IgD-negative memory B cell (primary cell): ENCODE results near the gene LUC7L. TPM values are rescaled to one million over a fixed set of nuclear protein-coding genes. Genes with fewer than 3 reads are reported as not detected.
"Not testable (repeated sequence)": the region's sequence is repeated elsewhere in the genome, so short reads cannot be mapped to it uniquely, and the experiment has no call there.

Source experiments
- H3K27ac Mint-ChIP-seq, 3 donors: one replicate each; pipeline ENCODE4 v1.8.0; 2020 to 2022; ENCODE audit warnings: mild to moderate bottlenecking in 3 of 3, mixed read lengths in 3 of 3, moderate library complexity in 1 of 3
- H3K27me3 Mint-ChIP-seq: one replicate; pipeline ENCODE4 v1.8.0; 2021; ENCODE audit warnings: mixed read lengths
- H3K36me3 Mint-ChIP-seq: one replicate; pipeline ENCODE4 v1.8.0; 2020; ENCODE audit warnings: mild to moderate bottlenecking, mixed read lengths
- H3K4me1 Mint-ChIP-seq, 3 donors: one replicate each; pipeline ENCODE4 v1.8.0; 2020 to 2022; ENCODE audit warnings: mixed read lengths in 3 of 3, mild to moderate bottlenecking in 1 of 3
- H3K4me3 Mint-ChIP-seq, 4 donors: one replicate each; pipeline ENCODE4 v1.8.0; 2020 to 2022; ENCODE audit warnings: mild to moderate bottlenecking in 4 of 4, mixed read lengths in 4 of 4, moderate library complexity in 3 of 4
- H3K9me3 Mint-ChIP-seq, 3 donors: one replicate each; pipeline ENCODE4 v1.8.0; 2020 to 2021; ENCODE audit warnings: mixed read lengths in 3 of 3, mild to moderate bottlenecking in 1 of 3
- polyA plus RNA-seq: library from polyadenylated mRNA; unstranded; fragments of 300-500 nt; fragmentation: Illumina TruSeq; gene quantifications from one replicate; pipeline ENCODE4 v1.2.3, GENCODE V29; 2021

The LUC7L gene
- polyA plus RNA-seq: 17.6 TPM

DNA sequence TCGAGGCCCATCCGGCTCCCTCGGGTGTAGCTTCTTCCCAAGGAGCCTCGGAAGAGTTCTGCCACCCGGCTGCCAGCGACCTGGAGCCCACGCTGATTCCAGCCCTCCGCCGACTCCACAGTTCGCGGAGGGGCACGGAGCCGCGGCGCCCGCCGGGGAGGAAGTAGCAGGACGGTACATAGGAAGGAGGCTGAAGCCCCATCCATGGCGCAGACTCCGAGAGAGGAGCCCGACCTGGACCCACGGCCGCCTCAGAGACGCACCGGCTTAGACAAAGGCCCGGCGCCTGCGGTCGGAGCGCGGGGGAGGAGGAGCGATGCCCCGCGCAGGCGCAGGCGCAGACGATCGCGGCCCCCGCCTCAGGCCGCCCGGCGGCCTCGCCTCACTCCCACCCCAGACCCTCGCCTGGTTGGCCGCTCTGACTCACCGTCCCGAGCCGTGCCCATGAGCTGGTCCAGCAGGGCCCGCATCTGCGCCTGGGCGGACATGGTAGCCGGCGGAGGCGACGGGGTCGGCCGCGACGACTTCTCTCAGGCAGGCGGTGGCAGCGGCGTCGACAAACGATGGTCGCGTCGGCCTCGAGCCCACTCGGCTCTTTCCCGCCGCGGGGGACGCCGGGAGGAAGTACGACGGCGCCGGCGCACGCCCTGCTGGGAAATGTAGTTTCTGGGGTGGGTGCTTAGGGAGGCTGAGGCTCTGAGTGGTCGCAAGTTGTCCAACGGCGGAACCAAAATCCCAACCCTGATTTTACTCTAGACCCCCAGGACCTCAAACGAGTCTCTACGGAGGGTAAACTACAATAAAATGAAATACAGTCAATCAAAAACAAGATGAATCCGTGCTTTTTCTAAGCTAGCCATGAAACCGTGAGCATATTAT is at the start of gene LUC7L:
Gene LUC7L, minus strand, starts transcription at position 598 of the 879 bp plus-strand sequence. Its CDS starts 110 bp downstream, at position 488.
- peak within 1 kb of the TSS; percentile 88 to 93 (median 93) for H3K4me3 Mint-ChIP-seq
- no peaks in the 10 kb centered on the region for H3K36me3 Mint-ChIP-seq
- peak within 1 kb of the TSS; percentile 91 to 97 (median 93) for H3K27ac Mint-ChIP-seq
- peaks cover 18 to 29% (median 20%) of the 10 kb centered on the region in 3 donors for H3K4me1 Mint-ChIP-seq
- H3K9me3 Mint-ChIP-seq: no peaks in the 10 kb centered on the region
- no peaks in the 10 kb centered on the region for H3K27me3 Mint-ChIP-seq

DNA sequence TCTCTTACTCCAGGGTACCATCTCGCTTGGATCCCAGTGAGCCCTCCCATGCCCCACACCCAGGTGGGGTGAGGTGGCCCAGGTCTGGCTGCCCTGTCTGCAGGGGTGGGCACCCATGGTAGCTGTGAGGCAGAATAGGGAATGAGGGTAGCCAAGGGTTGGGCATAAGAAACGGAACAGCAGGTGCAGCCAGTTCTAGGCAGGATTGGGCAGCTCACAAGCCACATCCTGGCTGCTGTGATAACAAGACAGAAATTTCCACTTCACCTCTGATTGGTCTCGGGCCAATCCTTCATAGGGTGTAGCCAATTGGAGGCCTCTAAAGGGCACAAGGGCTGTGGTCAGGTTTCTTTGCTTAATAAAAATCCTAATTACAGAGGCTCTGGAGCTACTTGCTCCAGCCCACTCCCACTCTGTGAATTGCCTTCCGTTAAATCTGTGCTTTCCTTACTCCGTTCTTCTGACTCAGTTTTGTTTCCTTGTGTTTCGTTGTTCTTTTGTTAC is 49.7 kb upstream of the LUC7L start:
- peaks cover 34% of the 10 kb centered on the region for H3K27me3 Mint-ChIP-seq
- no peak overlapping the region for H3K4me3 Mint-ChIP-seq
- H3K4me1 Mint-ChIP-seq: peaks cover 0 to 3% (median 0%) of the 10 kb centered on the region in 3 donors
- no peaks in the 10 kb centered on the region for H3K9me3 Mint-ChIP-seq
- no peaks in the 10 kb centered on the region for H3K36me3 Mint-ChIP-seq
- H3K27ac Mint-ChIP-seq: no peak overlapping the region

DNA sequence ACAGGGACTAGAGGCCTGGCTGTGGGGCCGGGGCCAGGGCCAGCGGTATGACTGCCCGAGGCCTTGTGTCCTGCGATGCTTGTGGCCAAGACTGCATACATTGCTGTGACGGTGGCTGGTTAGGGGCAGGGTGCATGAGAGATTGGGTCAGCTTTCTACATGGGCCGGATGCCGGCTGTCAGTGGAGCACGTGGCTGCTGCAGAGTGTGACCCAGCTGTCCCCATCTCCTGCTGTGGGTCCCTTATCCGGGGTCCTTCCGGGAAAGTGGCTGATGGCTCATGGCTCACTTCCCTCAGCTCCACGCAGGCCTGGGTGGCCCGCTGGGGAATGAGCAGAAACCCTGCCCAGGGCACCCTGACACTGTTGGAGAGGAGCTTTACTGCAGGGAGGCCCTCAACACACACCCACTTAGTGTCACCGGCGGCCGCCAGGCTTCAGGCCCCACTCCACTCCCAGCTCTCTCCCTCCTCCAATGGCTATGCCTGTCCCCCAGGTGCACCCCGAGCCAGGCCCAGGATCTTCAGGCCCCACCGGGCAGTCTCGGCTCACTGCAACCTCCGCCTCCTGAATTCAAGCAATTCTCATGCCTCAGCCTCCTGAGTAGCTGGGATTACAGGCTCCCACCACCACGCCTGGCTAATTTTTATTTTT is 47.3 kb upstream of the LUC7L start:
- H3K36me3 Mint-ChIP-seq: no peaks in the 10 kb centered on the region
- peak overlapping the region in 3 of 4 donors; percentile 58 to 82 (median 76) for H3K4me3 Mint-ChIP-seq
- peaks cover 0 to 3% (median 0%) of the 10 kb centered on the region in 3 donors for H3K4me1 Mint-ChIP-seq
- peak overlapping the region in 1 of 3 donors; percentile 74 for H3K27ac Mint-ChIP-seq
- peaks cover 32% of the 10 kb centered on the region for H3K27me3 Mint-ChIP-seq
- no peaks in the 10 kb centered on the region for H3K9me3 Mint-ChIP-seq

- Mint-ChIP-seq H3K4me1 (peaks cover 0 to 3% (median 0%) of the 10 kb centered on the region in 3 donors), H3K4me3 (peak within 1 kb of the TSS in 3 of 4 donors; percentile 59 to 82 (median 78)), H3K9me3 (no peaks in the 10 kb centered on the region), H3K36me3 (no peaks in the 10 kb centered on the region), H3K27me3 (peaks cover 30% of the 10 kb centered on the region), H3K27ac (peak within 1 kb of the TSS in 1 of 3 donors; percentile 74)
Observed at GRCh38 chr16:275786-276232, 46.6 kb upstream of the LUC7L start, which contains the start of gene RGS11. TSS of gene RGS11 (minus strand) at chr16:275944. CDS start at chr16:275911, 33 bp downstream.

DNA sequence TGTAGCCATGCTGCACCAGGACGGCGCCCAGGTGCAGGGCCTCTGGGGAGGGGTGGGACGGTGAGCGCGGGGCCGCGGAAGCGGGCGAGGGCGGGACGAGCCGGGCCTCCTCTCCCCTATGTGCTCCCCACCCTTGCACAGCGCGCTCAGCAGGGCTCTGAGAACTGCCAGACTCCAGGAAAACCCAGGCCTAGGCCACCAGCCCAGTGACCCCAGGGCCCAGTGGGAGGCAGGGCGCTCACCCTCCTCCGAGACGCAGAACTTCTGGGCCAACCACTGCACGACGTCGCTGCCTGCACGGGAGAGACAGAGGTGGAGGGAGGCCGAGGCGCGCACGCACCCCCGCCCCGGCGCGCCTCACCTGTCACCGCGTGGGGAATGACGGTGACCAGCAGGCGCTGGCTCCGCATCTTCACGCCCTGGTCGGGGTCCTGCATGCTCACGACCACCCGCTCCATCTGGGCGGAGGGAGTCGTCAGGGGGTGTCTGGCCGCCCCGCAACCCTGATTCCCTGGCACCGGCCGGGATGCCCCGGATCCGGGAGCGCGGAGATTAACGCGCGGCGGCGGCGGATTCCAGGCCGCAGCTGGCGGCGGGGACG is 45.9 kb upstream of the LUC7L start:
- H3K4me3 Mint-ChIP-seq: peak overlapping the region in 3 of 4 donors; percentile 59 to 78 (median 72)
- H3K4me1 Mint-ChIP-seq: peaks cover 0 to 3% (median 0%) of the 10 kb centered on the region in 3 donors
- no peak overlapping the region for H3K27ac Mint-ChIP-seq
- H3K9me3 Mint-ChIP-seq: no peaks in the 10 kb centered on the region
- H3K27me3 Mint-ChIP-seq: peaks cover 30% of the 10 kb centered on the region
- H3K36me3 Mint-ChIP-seq: no peaks in the 10 kb centered on the region

DNA sequence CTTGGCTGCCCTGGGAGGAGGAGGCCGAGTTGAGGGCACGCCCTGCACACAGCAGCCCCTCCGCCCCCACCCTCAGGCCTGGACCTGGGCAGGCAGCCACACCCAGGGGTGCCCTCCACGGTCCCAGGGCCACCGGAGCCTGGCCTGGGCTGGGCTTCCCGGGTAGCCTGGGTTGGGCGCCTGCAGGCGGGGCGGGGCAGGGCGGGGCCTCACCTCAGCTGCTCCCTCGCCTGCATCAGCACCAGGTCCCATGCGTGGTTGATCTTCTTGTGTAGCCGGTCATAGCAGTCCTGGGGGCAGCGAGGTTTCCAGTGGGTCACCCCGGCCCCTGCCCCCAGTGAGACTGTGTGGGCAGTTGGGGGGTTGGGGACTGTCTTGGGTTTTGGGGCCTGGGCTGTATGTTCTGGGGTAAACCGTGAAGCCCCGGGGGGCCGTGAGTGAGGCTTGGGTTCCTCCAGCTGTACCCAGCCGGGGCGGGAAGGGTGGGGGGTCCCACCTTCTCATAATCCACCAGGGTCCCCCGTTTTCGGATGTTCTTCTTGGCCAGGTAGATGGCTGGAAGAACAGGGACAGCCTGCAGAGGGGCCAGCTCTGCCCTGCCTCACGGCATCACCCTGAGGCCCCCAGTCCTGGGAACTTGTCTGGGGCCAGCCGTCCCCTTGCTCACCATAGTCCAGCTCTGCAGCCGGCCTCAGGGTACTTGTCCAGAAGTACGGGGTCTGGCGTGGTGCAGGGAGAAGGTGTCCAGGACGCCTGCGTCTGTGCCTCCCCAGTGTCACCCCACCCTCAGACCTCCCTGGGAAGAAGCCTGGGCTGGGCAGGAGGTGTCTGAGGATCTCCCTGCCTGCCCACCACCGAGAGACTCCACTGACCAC is 44.5 kb upstream of the LUC7L start:
- peak overlapping the region in 1 of 4 donors; percentile 23 for H3K4me3 Mint-ChIP-seq
- no peaks in the 10 kb centered on the region for H3K36me3 Mint-ChIP-seq

GRCh38 chr16:272633-273546 is 43.6 kb upstream of the LUC7L start:
- Mint-ChIP-seq H3K9me3 (no peaks in the 10 kb centered on the region), H3K4me1 (peaks cover 0 to 1% (median 0%) of the 10 kb centered on the region in 3 donors), H3K27ac (no peak overlapping the region)

More for the DNA sequence above, 44.5 kb upstream of the LUC7L start:
- Mint-ChIP-seq H3K9me3 (no peaks in the 10 kb centered on the region), H3K27me3 (peaks cover 25% of the 10 kb centered on the region), H3K4me1 (peaks cover 0 to 1% (median 0%) of the 10 kb centered on the region in 3 donors), H3K27ac (no peak overlapping the region)

DNA sequence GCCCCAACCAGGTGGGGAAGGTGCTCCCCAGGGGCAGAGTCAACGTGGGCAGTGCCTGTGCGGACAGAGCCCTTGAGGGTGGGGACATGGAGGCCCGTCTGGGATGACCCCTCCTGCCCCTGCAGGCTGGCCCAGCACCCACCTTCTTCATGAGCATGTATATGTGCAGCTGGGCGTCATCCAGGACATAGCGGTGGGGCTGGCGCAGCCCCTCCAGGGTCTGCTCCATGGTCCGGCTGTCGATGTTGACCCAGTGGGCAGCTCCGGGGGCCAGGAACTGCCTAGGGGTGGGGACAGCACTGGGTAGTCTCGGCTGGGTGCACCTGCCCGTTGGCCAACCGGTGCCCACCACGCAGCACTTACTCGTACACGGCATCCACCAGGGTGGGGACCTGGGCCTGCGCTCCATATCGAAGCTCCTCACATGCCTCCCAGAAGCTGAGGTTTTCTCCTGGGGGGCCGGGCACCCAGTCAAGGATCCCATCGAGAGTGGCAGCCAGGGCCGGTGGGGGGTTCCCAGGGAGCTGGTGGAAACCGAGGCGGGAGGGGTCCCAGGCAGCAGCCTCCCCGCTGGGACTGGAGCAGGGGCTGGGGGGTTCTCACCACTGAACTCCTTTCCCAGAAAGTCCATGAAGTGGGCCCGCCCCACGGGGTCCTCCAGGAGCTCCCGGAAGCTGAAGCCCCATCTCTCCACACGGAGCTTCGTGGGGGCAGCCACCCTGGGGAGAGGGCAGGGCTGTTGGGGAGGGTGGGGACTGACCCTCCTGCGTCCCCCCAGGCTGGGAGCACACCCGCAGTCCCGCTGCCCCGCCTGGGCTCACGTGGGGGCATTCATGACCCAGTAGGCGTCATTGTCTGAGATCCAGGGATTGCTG is 41.4 kb upstream of the LUC7L start:
- Mint-ChIP-seq H3K4me1 (peaks cover 0 to 3% (median 0%) of the 10 kb centered on the region in 3 donors), H3K27ac (no peak overlapping the region)

More at GRCh38 chr16:272633-273546, 43.6 kb upstream of the LUC7L start:
- H3K4me3 Mint-ChIP-seq: no peak overlapping the region
- H3K36me3 Mint-ChIP-seq: no peaks in the 10 kb centered on the region
- H3K27me3 Mint-ChIP-seq: peaks cover 21% of the 10 kb centered on the region

DNA sequence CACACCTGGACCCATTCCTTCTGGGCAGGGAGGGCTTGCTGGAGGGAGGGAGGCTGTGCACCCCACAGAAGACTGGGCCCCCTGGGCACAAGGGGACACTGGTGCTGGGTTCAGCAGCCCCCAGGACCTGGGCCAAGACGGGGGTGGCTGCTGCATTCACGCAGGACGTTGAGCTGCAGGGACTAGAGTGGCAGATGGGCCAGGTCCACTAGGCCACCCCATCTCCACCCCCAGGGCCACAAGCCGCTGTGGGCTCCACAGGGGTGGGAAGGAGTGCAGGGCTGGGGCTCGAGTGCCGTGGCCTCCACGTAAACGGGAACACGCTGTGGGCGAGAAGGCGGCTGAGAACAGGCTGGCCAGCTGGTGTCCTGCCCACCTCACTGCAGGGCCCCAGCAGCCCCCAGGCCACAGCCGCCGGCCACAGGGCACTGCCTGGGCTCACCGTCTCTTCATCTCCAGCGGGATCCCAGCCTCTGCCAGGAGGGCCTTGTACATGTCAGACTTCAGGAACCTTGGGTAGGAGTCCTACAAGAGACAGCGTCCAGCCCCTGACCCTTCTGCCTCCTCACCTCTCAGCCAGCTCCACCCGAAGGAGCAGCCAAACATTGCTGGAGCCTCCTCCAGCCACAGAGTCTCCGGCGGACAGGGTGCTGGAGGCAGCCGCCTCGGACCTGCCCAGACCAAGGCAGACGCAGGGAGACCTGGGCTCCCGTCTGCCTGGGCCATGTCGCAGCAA is 40.0 kb upstream of the LUC7L start:
- Mint-ChIP-seq H3K27me3 (peaks cover 6% of the 10 kb centered on the region), H3K36me3 (no peaks in the 10 kb centered on the region), H3K4me3 (no peak overlapping the region), H3K27ac (no peak overlapping the region), H3K4me1 (peaks cover 0 to 3% (median 0%) of the 10 kb centered on the region in 3 donors), H3K9me3 (no peaks in the 10 kb centered on the region)

More for the DNA sequence above, 41.4 kb upstream of the LUC7L start:
- Mint-ChIP-seq H3K9me3 (no peaks in the 10 kb centered on the region), H3K27me3 (peaks cover 10% of the 10 kb centered on the region), H3K4me3 (no peak overlapping the region), H3K36me3 (no peaks in the 10 kb centered on the region)

DNA sequence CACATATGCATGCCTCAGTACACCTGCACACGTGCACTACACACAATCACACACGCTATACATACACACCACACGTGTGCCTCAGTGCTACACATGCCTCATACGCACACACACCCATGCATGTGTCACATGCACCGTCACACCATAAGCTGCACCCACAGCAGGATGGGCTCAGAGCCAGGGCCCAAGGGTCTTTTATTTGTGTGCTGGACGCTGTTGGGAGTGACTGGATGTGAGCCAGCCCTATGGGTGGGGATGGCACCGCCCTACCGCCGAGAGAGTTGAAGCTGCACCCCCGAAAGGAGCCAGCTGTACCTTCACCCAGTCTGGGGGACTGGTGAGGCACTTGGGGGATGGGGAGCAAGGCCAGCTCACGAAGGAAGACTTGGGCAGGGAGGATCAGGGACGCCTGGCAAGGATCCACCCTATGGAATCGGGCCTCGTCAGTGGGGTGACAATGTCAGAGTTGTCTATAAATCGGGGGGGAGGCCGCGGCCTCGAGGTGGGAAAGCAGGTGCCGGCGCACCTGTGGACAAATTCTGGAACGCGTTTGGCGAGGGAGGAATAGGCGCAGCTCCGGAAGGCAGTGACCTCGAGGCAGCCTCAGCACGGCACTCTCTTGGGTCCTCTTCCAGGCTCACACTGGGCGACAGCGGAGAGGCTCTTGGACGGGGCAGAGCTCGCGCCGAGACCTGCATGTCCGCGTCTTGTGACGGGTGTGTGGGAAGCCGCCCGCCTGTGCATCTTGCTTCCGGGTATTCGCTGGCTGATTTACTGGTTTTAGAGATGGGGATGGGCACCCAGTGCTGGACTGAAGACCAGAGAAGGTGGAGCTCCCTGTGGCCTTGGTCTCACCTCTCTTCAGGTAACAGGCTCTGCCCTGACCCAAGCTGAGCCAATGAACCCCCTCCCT is 39.1 kb upstream of the LUC7L start:
- Mint-ChIP-seq H3K27ac (no peak overlapping the region), H3K27me3 (peaks cover 2% of the 10 kb centered on the region), H3K4me3 (no peak overlapping the region), H3K36me3 (no peaks in the 10 kb centered on the region), H3K9me3 (no peaks in the 10 kb centered on the region), H3K4me1 (peaks cover 0 to 3% (median 0%) of the 10 kb centered on the region in 3 donors)

GRCh38 chr16:267562-267961 is 38.3 kb upstream of the LUC7L start:
- H3K27ac Mint-ChIP-seq, H3K36me3 Mint-ChIP-seq, H3K4me1 Mint-ChIP-seq, H3K9me3 Mint-ChIP-seq, H3K4me3 Mint-ChIP-seq, H3K27me3 Mint-ChIP-seq: not testable (repeated sequence)
